RWPE2 (cell line): ENCODE data around the gene FOXB1.
A peak's percentile ranks its signal among the peaks of the same experiment; 100 is the strongest.

Source experiments
- ATAC-seq: fragments of 200-7000 bp; cut with Tn5 transposase; 3 replicates; pipeline ENCODE4 v1.9.1; 2021; ENCODE audit warnings: low read depth
- DNase-seq: peaks from one replicate; pipeline ENCODE4 v3.0.0-alpha.2; 2020; ENCODE audit warnings: low spot score
- H3K27ac ChIP-seq: fragments of 450-650 bp; 2 replicates; pipeline ENCODE4 v1.5.1; 2017; ENCODE audit warnings: mild to moderate bottlenecking; ENCODE audit not compliant: poor library complexity, severe bottlenecking
- H3K27me3 ChIP-seq: fragments of 250-450 bp; sonication (Bioruptor Pico); 2 replicates; pipeline ENCODE4 v1.5.1; 2021; ENCODE audit warnings: mild to moderate bottlenecking, moderate library complexity; ENCODE audit not compliant: insufficient read depth, poor library complexity, severe bottlenecking
- H3K36me3 ChIP-seq: fragments of 250-450 bp; sonication (Bioruptor Pico); 2 replicates; pipeline ENCODE4 v1.5.1; 2020; ENCODE audit warnings: low read depth, mild to moderate bottlenecking, moderate library complexity
- H3K4me1 ChIP-seq: fragments of 250-450 bp; sonication (Bioruptor Pico); 2 replicates; pipeline ENCODE4 v1.5.1; 2021; ENCODE audit warnings: mild to moderate bottlenecking, moderate library complexity; ENCODE audit not compliant: insufficient read depth, poor library complexity, severe bottlenecking
- H3K4me3 ChIP-seq: fragments of 250-450 bp; sonication (Bioruptor Pico); 2 replicates; pipeline ENCODE4 v1.5.1; 2021; ENCODE audit warnings: mild to moderate bottlenecking, moderate library complexity; ENCODE audit not compliant: severe bottlenecking
- H3K9me3 ChIP-seq: fragments of 250-450 bp; sonication (Bioruptor Pico); 2 replicates; pipeline ENCODE4 v1.5.1; 2021; ENCODE audit warnings: mild to moderate bottlenecking, moderate library complexity; ENCODE audit not compliant: severe bottlenecking
- CTCF ChIP-seq: fragments of 450-650 bp; IDR thresholded peaks from one replicate; pipeline ENCODE4 v1.5.1; 2017; ENCODE audit warnings: mild to moderate bottlenecking, moderate library complexity; ENCODE audit not compliant: poor library complexity, severe bottlenecking

Gene FOXB1

GRCh38 chr15:60005352-60006202 is 1.5 kb downstream of the FOXB1 start:
- no peak for DNase-seq
- peak overlapping the region; percentile 26 for H3K4me3 ChIP-seq
- peaks cover 99% of the 10 kb centered on the region for H3K27me3 ChIP-seq
- H3K27ac ChIP-seq = no peak overlapping the region
- TF ChIP-seq CTCF = no peak
- no peaks in the 10 kb centered on the region for H3K9me3 ChIP-seq
- no peaks in the 10 kb centered on the region for H3K36me3 ChIP-seq
- ATAC-seq = peak; percentile 9; the same call in 2 of the 3 replicates
- peaks cover 3% of the 10 kb centered on the region for H3K4me1 ChIP-seq

- TF ChIP-seq CTCF = no peak
- Histone ChIP-seq H3K9me3 (no peaks in the 10 kb centered on the region), H3K27me3 (peaks cover 99% of the 10 kb centered on the region), H3K4me1 (peaks cover 3% of the 10 kb centered on the region), H3K36me3 (no peaks in the 10 kb centered on the region), H3K27ac (no peak overlapping the region), H3K4me3 (peak overlapping the region; percentile 26)
- ATAC-seq (peak; percentile 62), DNase-seq (no peak)
These were observed 2.2 kb downstream of the FOXB1 start for GRCh38 chr15:60006203-60006862.

GRCh38 chr15:60006873-60007272 is 2.8 kb downstream of the FOXB1 start:
- H3K27ac ChIP-seq = no peak overlapping the region
- no peak for ATAC-seq

GRCh38 chr15:60009124-60009960 is 5.2 kb downstream of the FOXB1 start:
- DNase-seq (no peak), ATAC-seq (no peak)
- no peak for TF ChIP-seq CTCF
- H3K36me3 ChIP-seq = no peaks in the 10 kb centered on the region
- H3K9me3 ChIP-seq = no peaks in the 10 kb centered on the region
- peaks cover 100% of the 10 kb centered on the region for H3K27me3 ChIP-seq
- no peaks in the 10 kb centered on the region for H3K4me1 ChIP-seq
- no peak overlapping the region for H3K4me3 ChIP-seq
- no peak overlapping the region for H3K27ac ChIP-seq

More at GRCh38 chr15:60006873-60007272, 2.8 kb downstream of the FOXB1 start:
- TF ChIP-seq CTCF = no peak
- Histone ChIP-seq H3K27me3 (peaks cover 99% of the 10 kb centered on the region), H3K4me3 (no peak overlapping the region), H3K9me3 (no peaks in the 10 kb centered on the region), H3K36me3 (no peaks in the 10 kb centered on the region), H3K4me1 (peaks cover 3% of the 10 kb centered on the region)
- DNase-seq = no peak
